Choroid plexus epithelial cell (primary cell): ENCODE results near the gene TLE2.

ENCODE experiments used
- DNase-seq: peaks from one replicate; pipeline ENCODE4 v3.0.0-alpha.2; 2010; ENCODE audit warnings: low read depth
- H3K4me3 ChIP-seq: 2 replicates; pipeline ENCODE4 v1.5.1; 2011; ENCODE audit warnings: low read depth, mild to moderate bottlenecking, control low read depth, low read length, moderate library complexity
- CTCF ChIP-seq: conservative IDR thresholded peaks from 2 replicates; pipeline ENCODE4 v1.5.1; 2011; ENCODE audit warnings: low read depth, mild to moderate bottlenecking, control low read depth, inconsistent platforms, low read length, moderate library complexity

The TLE2 gene

GRCh38 chr19:3027981-3028304 is 1.1 kb downstream of the TLE2 start:
- TF ChIP-seq CTCF = no peak
- no peak for DNase-seq
- no peak overlapping the region for H3K4me3 ChIP-seq

- no peak overlapping the region for H3K4me3 ChIP-seq
- no peak for DNase-seq
Measured at GRCh38 chr19:3027292-3027691, 1.8 kb downstream of the TLE2 start.

GRCh38 chr19:3026768-3027167 is 2.3 kb downstream of the TLE2 start:
- no peak for TF ChIP-seq CTCF

More at GRCh38 chr19:3027292-3027691, 1.8 kb downstream of the TLE2 start:
- no peak for TF ChIP-seq CTCF

GRCh38 chr19:3025549-3025886 is 3.6 kb downstream of the TLE2 start:
- no peak for TF ChIP-seq CTCF
- no peak overlapping the region for H3K4me3 ChIP-seq
- no peak for DNase-seq

More at GRCh38 chr19:3026768-3027167, 2.3 kb downstream of the TLE2 start:
- DNase-seq = no peak
- no peak overlapping the region for H3K4me3 ChIP-seq

GRCh38 chr19:3024870-3025548 is 4.1 kb downstream of the TLE2 start:
- DNase-seq = no peak
- no peak for TF ChIP-seq CTCF
- no peak overlapping the region for H3K4me3 ChIP-seq

- no peak for TF ChIP-seq CTCF
- no peak for DNase-seq
Measured at GRCh38 chr19:3024509-3024869, 4.6 kb downstream of the TLE2 start.

GRCh38 chr19:3020321-3020960 is 8.6 kb downstream of the TLE2 start:
- TF ChIP-seq CTCF = no peak
- DNase-seq = no peak
- no peak overlapping the region for H3K4me3 ChIP-seq

More at GRCh38 chr19:3024509-3024869, 4.6 kb downstream of the TLE2 start:
- no peak overlapping the region for H3K4me3 ChIP-seq
